ENCODE measurements around the gene MAP3K21.

Gene MAP3K21

DNA sequence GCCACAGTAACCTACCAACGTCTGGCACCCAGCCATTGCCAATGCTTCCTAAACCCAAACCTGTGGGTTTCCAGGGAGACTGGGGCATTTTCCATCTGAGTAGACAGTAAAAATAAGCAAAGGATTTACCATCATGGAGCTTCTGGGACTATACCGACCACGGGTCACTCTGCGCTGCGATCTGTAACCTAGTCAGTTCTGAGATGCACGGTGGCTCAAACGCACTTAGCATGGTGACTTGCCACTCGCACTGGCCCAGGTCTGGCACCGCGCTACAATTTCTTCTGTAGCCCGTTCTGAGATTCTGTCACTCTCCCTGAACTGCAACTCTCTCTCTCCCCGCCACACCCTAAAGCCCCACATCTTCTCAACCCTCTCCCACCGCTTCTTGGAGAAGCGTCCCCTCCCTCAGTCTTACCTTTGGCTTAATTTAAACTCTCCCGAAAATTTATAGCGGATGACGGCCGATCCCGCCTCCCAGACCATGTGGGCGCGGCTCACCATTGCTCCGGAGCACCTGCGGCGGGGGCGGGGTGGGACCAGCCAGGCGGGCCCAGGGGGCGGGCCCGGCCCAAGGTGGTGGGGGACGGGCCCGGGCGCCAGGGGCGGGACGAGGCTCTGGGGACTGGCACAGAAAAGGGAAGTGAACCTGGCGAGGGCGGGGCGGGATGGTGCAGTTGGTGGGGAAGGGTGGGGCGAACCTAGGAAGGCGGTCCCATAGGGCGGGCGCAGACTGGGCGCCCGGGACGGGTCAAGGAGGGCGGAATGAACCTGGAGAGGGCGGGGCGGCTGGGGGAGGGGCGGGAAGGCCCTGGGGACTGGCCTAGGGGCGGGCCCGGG lies 493 bp upstream of the MAP3K21 start (continued):
- TF ChIP-seq ZNF692 (tag by site-specific recombination; IDR thresholded peaks at IDR 0.05) = peak; percentile 90

DNA sequence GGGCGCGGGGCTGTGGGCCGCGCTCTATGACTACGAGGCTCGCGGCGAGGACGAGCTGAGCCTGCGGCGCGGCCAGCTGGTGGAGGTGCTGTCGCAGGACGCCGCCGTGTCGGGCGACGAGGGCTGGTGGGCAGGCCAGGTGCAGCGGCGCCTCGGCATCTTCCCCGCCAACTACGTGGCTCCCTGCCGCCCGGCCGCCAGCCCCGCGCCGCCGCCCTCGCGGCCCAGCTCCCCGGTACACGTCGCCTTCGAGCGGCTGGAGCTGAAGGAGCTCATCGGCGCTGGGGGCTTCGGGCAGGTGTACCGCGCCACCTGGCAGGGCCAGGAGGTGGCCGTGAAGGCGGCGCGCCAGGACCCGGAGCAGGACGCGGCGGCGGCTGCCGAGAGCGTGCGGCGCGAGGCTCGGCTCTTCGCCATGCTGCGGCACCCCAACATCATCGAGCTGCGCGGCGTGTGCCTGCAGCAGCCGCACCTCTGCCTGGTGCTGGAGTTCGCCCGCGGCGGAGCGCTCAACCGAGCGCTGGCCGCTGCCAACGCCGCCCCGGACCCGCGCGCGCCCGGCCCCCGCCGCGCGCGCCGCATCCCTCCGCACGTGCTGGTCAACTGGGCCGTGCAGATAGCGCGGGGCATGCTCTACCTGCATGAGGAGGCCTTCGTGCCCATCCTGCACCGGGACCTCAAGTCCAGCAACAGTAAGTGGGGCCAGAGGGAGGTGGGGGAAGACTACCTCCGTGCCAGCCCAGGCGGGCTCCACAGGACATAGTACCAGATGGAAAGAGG lies 808 bp downstream of the MAP3K21 start:
- Histone ChIP-seq H3K36me3 (ENCODE audit: control insufficient read depth in 2 of 2, insufficient read depth in 1 of 2, low read length in 2 of 2) (peaks cover 0 to 3% of the 10 kb centered on the region in 2 experiments; a peak in 1 of 3 replicates), H3K4me1 (ENCODE audit: control insufficient read depth, insufficient read depth, low read length) (peaks cover 18% of the 10 kb centered on the region; the same call in 1 of the 2 replicates), H3K27ac (ENCODE audit: extremely low read depth, low read depth, low read length) (peak overlapping the region; percentile 98), H3K4me3 (ENCODE audit: low read depth, low read length) (peak overlapping the region; percentile 84), H3K9me3 (ENCODE audit: control insufficient read depth, insufficient read depth, low read depth, low read length) (no peaks in the 10 kb centered on the region)
- ChIA-PET CTCF (interaction anchor here (0.5 to 1.2 kb wide), 3 partner anchors 17 to 63 kb away, joined by 3 read pairs; no protein-coding TSS in a partner anchor), POLR2A (interaction anchor here (0.6 to 1.7 kb wide), 6 partner anchors 9 to 904 kb away, joined by 3 to 5 read pairs (median 4); no protein-coding TSS in a partner anchor)
- TF ChIP-seq EGR2 (tag by site-specific recombination; IDR thresholded peaks at IDR 0.05; ENCODE audit: low read depth) = 0 out of 2 replicates have a peak, but pooled peaks have one; percentile 7
- TF ChIP-seq ZFHX2 (tag by site-specific recombination; conservative IDR thresholded peaks at IDR 0.05) = 0 out of 2 replicates have a peak, but pooled peaks have one; percentile 4
- no peak for TF ChIP-seq PRDM6 (tag by site-specific recombination; IDR thresholded peaks at IDR 0.05)
- TF ChIP-seq, protein P1, sequence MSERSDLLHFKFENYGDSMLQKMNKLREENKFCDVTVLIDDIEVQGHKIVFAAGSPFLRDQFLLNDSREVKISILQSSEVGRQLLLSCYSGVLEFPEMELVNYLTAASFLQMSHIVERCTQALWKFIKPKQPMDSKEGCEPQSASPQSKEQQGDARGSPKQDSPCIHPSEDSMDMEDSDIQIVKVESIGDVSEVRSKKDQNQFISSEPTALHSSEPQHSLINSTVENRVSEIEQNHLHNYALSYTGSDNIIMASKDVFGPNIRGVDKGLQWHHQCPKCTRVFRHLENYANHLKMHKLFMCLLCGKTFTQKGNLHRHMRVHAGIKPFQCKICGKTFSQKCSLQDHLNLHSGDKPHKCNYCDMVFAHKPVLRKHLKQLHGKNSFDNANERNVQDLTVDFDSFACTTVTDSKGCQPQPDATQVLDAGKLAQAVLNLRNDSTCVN (tag by site-specific recombination; optimal IDR thresholded peaks at IDR 0.05) = peak; percentile 89
- no peak for TF ChIP-seq ZNF747 (tag by site-specific recombination; IDR thresholded peaks at IDR 0.05)
- no peak for TF ChIP-seq PRDM2 (tag by site-specific recombination; IDR thresholded peaks at IDR 0.05; ENCODE audit: borderline replicate concordance)
- peak; percentile 51 for TF ChIP-seq ZIC2 (tag by site-specific recombination; IDR thresholded peaks at IDR 0.05)
- no peak for TF ChIP-seq ZNF548 (tag by site-specific recombination; IDR thresholded peaks at IDR 0.05)
- TF ChIP-seq REST (tag by site-specific recombination; IDR thresholded peaks at IDR 0.05) = 0 out of 2 replicates have a peak, but pooled peaks have one; percentile 26
- peak; percentile 35; the same call in 1 of the 2 replicates for TF ChIP-seq CTCF (tag by site-specific recombination; IDR thresholded peaks at IDR 0.05)
- TF ChIP-seq WT1 (tag by site-specific recombination; IDR thresholded peaks at IDR 0.05) = 0 out of 2 replicates have a peak, but pooled peaks have one; percentile 19
- TF ChIP-seq ZNF292 (tag by site-specific recombination; IDR thresholded peaks at IDR 0.05; ENCODE audit: borderline replicate concordance, low read depth) = no peak
- TF ChIP-seq ZNF2 (tag by site-specific recombination; IDR thresholded peaks at IDR 0.05) = peak; percentile 52

All from HEK293 (cell line).